HTERT RPE-1 (cell line): ENCODE measurements around the gene EXOSC3.
"Not testable (repeated sequence)": the region's sequence is repeated elsewhere in the genome, so short reads cannot be mapped to it uniquely, and the experiment has no call there.

Experiments
- in situ Hi-C: fragments of 300-500 bp; cut with MboI; formaldehyde crosslinking; loops from 4 replicates; pipeline ENCODE4 v1.14.3; 2020; ENCODE audit warnings: low sequenced_read_pairs

Gene EXOSC3

DNA sequence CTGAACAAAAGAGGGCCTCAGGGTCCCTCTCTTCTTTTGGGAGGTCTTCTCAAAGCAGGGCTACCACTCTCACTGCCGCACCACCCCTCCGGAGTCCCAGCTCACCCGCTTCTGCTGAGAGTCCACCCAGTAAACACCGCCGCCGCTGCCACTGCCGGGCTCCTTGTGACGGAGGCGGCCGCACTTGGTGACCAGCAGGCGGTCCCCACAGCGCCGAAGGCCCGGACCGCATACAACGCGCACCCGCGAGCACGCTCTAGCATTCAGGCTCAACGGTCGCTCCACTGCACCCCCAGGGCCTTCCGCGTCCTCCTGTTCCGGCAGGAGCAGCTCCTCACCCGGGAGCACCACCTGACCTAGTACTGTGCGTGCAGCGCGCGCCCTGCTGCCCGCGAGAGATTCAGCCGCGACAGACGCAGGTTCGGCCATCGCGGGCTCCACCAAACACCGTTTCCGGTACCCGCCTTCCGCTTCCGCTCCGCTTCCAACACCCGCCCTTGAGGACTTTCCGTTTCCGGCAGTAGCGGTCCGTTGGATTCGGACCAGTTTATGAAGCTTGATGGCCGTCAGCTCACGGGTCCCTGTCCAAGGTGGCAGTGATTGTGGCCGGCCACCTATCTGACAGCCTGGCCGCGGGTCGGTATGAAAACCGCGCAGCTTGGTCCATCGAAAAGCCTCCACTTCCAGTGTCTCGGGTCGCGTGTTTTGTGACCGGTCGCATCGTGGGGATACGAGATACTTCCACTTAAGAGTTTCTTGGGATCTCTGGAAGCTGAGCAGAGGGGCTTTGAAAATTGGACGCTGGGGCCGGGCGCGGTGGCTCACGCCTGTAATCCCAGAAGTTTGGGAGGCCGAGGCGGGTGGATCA, at the start of gene EXOSC3:
TSS of gene EXOSC3 (minus strand) at position 449 of the 868 bp plus-strand sequence. CDS start at position 429, 20 bp downstream.
- in situ Hi-C loops: no loop called here

DNA sequence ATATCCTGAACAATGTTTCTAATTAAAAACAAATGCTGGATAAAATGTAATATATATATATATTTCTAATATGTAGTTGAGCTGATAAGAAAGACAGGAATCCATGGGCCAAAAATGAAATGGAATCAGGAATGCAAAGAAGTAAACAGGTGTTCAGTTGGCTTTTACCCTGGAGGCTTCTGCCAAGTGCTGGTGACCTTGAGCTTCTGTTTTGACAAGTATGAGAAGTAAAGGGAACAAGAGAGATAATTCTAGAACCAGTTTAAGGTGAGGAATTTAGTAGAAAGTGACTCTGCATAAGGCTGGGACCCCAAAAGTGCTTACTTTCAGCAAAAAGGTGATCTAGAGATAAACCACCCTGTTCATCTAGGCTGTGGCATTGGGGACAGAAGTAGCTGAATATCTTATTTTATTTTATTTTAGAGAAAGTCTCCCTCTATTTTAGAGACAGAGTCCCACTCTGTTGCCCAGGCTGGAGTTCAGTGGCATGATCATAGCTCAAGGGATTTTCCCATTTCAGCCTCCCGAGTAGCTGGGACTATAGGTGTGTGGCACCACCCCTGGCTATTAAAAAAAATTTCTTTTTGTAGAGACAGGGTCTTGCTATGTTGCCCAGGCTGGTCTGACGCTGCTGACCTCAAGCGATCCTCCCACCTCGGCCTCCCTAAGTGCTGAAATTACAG, 42.8 kb upstream of the EXOSC3 start:
- in situ Hi-C loops: no loop called here

- in situ Hi-C loops: not testable (repeated sequence)
These were observed 40.3 kb upstream of the EXOSC3 start for GRCh38 chr9:37825174-37825573.

- in situ Hi-C loops: no loop called here
These were observed 35.3 kb upstream of the EXOSC3 start for GRCh38 chr9:37820142-37820541.

GRCh38 chr9:37818849-37819248, 34.0 kb upstream of the EXOSC3 start:
- in situ Hi-C loops: no loop called here

- in situ Hi-C loops: no loop called here
These were observed 28.0 kb upstream of the EXOSC3 start for GRCh38 chr9:37812773-37813379.

GRCh38 chr9:37811906-37812476, 27.1 kb upstream of the EXOSC3 start:
- in situ Hi-C loops: no loop called here

GRCh38 chr9:37809676-37810075, 24.8 kb upstream of the EXOSC3 start:
- in situ Hi-C loops: not testable (repeated sequence)

- in situ Hi-C loops: no loop called here
These were observed 21.4 kb upstream of the EXOSC3 start for GRCh38 chr9:37806271-37806670.

GRCh38 chr9:37801959-37802711, 17.3 kb upstream of the EXOSC3 start:
- in situ Hi-C loops: no loop called here

DNA sequence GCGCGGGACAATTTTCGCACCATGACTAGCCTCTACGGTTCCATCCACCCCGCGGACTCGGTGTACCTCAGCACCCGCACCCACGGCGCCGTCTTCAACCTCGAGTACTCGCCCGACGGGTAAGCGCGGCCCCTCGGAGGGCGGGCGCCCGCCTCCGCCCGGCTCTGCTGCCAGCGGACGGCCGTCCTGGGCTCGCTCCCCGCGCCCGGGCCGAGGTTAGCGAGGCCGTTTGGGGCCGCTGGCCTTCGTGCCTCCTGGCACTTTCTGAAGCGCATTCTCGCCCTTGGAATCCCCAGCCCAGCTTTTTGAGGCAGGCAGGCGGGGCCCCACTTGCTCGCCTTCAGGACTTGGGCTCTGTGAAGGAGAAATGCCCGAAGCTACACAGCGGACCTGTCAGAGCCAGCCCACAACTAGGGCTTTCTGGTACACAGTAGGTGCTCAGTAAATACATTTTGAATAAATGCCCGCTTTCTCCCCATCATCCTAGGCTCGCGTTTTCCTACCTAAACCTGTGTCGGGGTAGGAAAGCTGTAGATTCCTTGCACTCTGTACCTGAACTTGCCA, 16.5 kb upstream of the EXOSC3 start:
- in situ Hi-C loops: no loop called here

DNA sequence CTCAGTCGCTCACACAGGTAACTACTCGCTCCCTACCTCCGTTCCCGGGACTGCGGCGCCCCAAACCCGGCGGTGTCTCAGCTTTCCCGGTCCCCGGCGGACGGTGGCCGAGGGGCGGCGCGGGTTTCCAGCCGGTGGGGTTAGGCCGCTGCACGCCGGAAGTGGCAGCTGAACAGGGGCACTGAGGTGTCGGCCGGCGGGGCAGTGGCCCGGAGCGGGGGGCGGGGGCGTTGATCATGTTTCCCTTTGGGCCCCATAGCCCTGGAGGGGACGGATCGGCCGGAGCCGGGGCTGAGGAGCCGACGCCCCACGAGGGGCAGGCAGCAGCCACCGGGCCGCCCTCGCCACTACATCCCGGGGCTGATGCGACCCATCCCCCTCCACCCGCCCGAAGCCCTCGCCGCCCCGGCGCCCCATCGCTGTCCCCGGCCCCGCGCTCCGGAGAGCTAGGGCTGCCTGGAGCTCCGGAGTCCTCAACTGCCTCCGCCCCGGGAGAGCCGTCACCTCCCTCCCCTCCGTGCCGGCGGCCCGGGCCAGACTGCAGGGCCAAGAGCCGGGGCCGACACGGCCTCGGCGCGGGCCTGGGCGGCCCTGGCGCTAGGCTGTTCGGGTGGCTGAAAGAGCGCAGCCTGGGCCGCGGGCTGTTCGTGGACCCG, 15.9 kb upstream of the EXOSC3 start, which contains the start of gene DCAF10:
TSS of gene DCAF10 (plus strand) at position 167 of the 656 bp plus-strand sequence. CDS start at position 237, 70 bp downstream.
- in situ Hi-C loops: no loop called here

GRCh38 chr9:37798677-37799076, 13.8 kb upstream of the EXOSC3 start:
- in situ Hi-C loops: no loop called here

- in situ Hi-C loops: no loop called here
These were observed 11.4 kb upstream of the EXOSC3 start for GRCh38 chr9:37796232-37796631.

DNA sequence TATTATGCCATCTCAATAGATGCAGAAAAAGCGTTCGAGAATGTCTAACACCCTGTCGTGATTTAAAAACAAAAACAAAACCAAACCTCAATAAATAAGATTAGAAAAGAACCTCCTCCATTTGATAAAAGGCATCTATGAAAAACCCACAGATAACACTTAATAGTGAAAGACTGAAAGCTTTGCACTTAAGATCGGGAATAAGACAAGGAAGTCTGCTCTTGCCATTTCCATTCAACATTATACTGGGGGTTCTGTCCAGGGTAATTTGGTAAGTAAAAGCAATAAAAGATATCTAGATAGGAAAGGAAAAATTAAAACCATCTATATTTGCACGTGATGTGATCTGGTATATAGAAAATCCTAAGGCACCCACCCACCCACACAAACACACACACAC, 7.3 kb upstream of the EXOSC3 start:
- in situ Hi-C loops: no loop called here

DNA sequence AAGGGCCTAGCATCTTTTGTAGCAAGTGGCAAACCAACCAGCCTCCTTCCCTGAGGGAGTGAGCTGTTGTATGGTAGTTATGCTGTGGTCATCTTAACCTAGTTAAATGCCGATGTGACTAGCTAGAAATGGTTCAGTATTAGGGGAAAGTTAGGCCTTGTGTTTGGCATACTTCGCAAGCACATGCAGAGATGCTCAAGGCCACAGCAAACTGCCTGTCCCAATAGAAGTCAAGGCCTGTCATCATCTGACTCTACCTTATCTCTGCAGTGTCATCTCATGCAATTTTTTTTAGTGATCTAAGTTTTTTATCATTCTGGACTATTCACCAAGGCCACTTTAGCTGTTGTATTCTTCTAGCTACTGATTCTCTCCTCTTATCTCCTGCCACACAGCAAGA, 5.2 kb upstream of the EXOSC3 start:
- in situ Hi-C loops: no loop called here

DNA sequence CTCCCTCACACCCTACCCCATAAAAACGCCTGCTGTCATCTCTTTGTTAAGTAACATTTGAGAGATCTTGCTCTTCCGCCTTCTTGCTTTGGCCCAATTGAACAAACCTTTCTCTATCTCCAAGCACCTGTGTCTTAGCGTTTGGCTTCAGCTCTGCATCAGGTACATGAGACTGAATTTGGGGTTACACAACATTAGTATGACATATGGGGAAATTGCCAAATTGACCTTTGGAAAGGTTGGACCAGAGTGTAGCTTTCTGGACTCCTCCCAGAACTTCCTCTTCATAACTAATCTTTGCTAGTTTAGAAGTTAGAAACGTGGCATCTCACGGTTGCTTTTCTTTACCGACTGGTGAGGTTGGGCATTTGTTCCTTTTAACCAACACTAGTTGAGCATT, 3.5 kb upstream of the EXOSC3 start:
- in situ Hi-C loops: no loop called here

- in situ Hi-C loops: no loop called here
These were observed 2.2 kb upstream of the EXOSC3 start for GRCh38 chr9:37787059-37787458.

DNA sequence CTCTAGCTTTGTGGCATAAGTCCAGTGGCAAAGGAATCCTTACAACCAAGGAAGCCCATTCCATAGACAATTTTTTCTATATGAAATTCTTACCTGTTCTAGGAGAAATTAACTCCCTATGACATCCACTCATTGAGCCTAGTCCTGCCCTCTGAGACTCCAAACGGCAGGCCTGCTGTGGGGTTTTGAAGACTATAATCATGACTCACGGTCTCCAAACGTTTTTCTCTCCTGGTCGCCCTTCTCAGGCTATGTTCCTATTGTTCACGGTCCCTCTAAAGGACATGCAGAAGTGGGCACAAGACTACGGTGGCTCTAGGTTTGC, 611 bp downstream of the EXOSC3 start:
- in situ Hi-C loops: no loop called here

DNA sequence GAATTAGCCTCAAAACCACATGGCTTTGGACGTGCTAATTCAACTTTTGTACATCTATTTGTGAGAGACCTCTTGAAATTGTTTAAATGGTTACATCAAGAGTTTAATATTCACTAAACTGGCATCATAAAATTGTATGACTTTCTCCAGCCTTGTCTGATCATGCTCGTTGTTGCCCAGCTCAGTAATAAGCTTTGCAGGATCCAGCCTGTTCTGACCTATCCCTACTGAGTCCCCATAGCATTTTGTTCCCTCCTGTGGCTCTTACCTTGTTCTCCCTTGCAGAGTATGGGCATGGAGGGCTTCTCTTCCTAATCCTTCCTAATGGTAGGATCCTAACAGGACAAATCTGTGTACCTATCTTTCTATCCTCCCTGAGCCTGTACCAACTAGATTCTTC, 6.3 kb downstream of the EXOSC3 start:
- in situ Hi-C loops: no loop called here
